H9 (cell line): ENCODE results near the gene COASY. TPM values are rescaled to one million over a fixed set of nuclear protein-coding genes. Genes with fewer than 3 reads are reported as not detected.

Experiments
- DNase-seq: peaks from one replicate; pipeline ENCODE4 v3.0.0-alpha.2; 2017
- H2AFZ ChIP-seq: one replicate; pipeline ENCODE4 v1.6.1; 2013; ENCODE audit warnings: mild to moderate bottlenecking, low read length, control low read depth, moderate library complexity
- H2AK5ac ChIP-seq: 2 replicates; pipeline ENCODE4 v1.6.1; 2013; ENCODE audit warnings: low read length, control low read depth, mixed read lengths; ENCODE audit not compliant: insufficient read length
- H2BK120ac ChIP-seq: one replicate; pipeline ENCODE4 v1.6.1; 2013; ENCODE audit warnings: low read depth, mild to moderate bottlenecking, low read length, control low read depth, inconsistent platforms; ENCODE audit not compliant: poor library complexity, severe bottlenecking
- H2BK12ac ChIP-seq: 2 replicates; pipeline ENCODE4 v1.6.1; 2013; ENCODE audit warnings: low read length, control low read depth, mixed read lengths, low read depth; ENCODE audit not compliant: insufficient read length
- H2BK15ac ChIP-seq: 2 replicates; pipeline ENCODE4 v1.6.1; 2013; ENCODE audit warnings: low read depth, low read length, control low read depth
- H2BK20ac ChIP-seq: one replicate; pipeline ENCODE4 v1.6.1; 2013; ENCODE audit warnings: low read depth, mild to moderate bottlenecking, low read length, control low read depth, inconsistent platforms; ENCODE audit not compliant: poor library complexity, severe bottlenecking
- H2BK5ac ChIP-seq: 2 replicates; pipeline ENCODE4 v1.6.1; 2013; ENCODE audit warnings: low read length, control low read depth, mixed read lengths; ENCODE audit not compliant: insufficient read length
- H3K14ac ChIP-seq: 2 replicates; pipeline ENCODE4 v1.6.1; 2013; ENCODE audit warnings: low read length, control low read depth; ENCODE audit not compliant: insufficient read depth
- H3K18ac ChIP-seq: 2 replicates; pipeline ENCODE4 v1.6.1; 2013; ENCODE audit warnings: low read depth, mild to moderate bottlenecking, mixed read lengths, low read length, control low read depth; ENCODE audit not compliant: insufficient read length
- H3K23ac ChIP-seq: 2 replicates; pipeline ENCODE4 v1.6.1; 2013; ENCODE audit warnings: low read length, control low read depth, mixed read lengths, low read depth; ENCODE audit not compliant: insufficient read length
- H3K23me2 ChIP-seq: 2 replicates; pipeline ENCODE4 v1.6.1; 2013; ENCODE audit warnings: low read depth, mild to moderate bottlenecking, mixed read lengths, low read length, control low read depth; ENCODE audit not compliant: insufficient read length, poor library complexity, severe bottlenecking
- H3K27ac ChIP-seq: 2 replicates; pipeline ENCODE4 v1.5.1; 2013; ENCODE audit warnings: low read length, control low read depth, mixed read lengths, low read depth; ENCODE audit not compliant: insufficient read length
- H3K27me3 ChIP-seq: 2 replicates; pipeline ENCODE4 v1.6.1; 2013; ENCODE audit warnings: low read length, control low read depth, inconsistent platforms; ENCODE audit not compliant: insufficient read depth
- H3K4ac ChIP-seq: 2 replicates; pipeline ENCODE4 v1.6.1; 2013; ENCODE audit warnings: low read depth, mild to moderate bottlenecking, control low read depth, inconsistent platforms, low read length, moderate library complexity
- H3K4me1 ChIP-seq: 2 replicates; pipeline ENCODE4 v1.6.1; 2013; ENCODE audit warnings: low read length, control low read depth, inconsistent platforms; ENCODE audit not compliant: insufficient read depth
- H3K4me2 ChIP-seq: 2 replicates; pipeline ENCODE4 v1.6.1; 2013; ENCODE audit warnings: low read length, control low read depth, mixed read lengths; ENCODE audit not compliant: insufficient read length, insufficient read depth
- H3K56ac ChIP-seq: 2 replicates; pipeline ENCODE4 v1.6.1; 2013; ENCODE audit warnings: low read depth, mild to moderate bottlenecking, mixed read lengths, low read length, control low read depth; ENCODE audit not compliant: insufficient read length
- H3K79me1 ChIP-seq: 2 replicates; pipeline ENCODE4 v1.6.1; 2013; ENCODE audit warnings: low read depth, mild to moderate bottlenecking, moderate library complexity, low read length, control low read depth, inconsistent platforms; ENCODE audit not compliant: insufficient read depth, poor library complexity, severe bottlenecking
- H3K79me2 ChIP-seq: 2 replicates; pipeline ENCODE4 v1.6.1; 2013; ENCODE audit warnings: low read length, control low read depth, inconsistent platforms; ENCODE audit not compliant: insufficient read depth
- H3K9ac ChIP-seq: 2 replicates; pipeline ENCODE4 v1.6.1; 2013; ENCODE audit warnings: low read length, control low read depth, mixed read lengths; ENCODE audit not compliant: insufficient read length; ENCODE audit errors: extremely low read depth
- H3K9me3 ChIP-seq: one replicate; pipeline ENCODE4 v1.6.1; 2013; ENCODE audit warnings: low read depth, low read length, inconsistent platforms; ENCODE audit not compliant: control insufficient read depth
- H3T11ph ChIP-seq: one replicate; pipeline ENCODE4 v1.6.1; 2013; ENCODE audit warnings: mild to moderate bottlenecking, low read length, control low read depth, inconsistent platforms
- H4K20me1 ChIP-seq: one replicate; pipeline ENCODE4 v1.6.1; 2013; ENCODE audit not compliant: control insufficient read depth, insufficient read length, insufficient read depth
- H4K5ac ChIP-seq: 2 replicates; pipeline ENCODE4 v1.6.1; 2013; ENCODE audit warnings: low read depth, mild to moderate bottlenecking, mixed read lengths, low read length, control low read depth; ENCODE audit not compliant: insufficient read length
- H4K8ac ChIP-seq: replicated peaks from 2 replicates; pipeline ENCODE4 v1.6.1; 2013; ENCODE audit warnings: low read length, control low read depth, mixed read lengths, low read depth; ENCODE audit not compliant: insufficient read length
- H4K91ac ChIP-seq: 2 replicates; pipeline ENCODE4 v1.6.1; 2013; ENCODE audit warnings: low read depth, mild to moderate bottlenecking, moderate library complexity, mixed read lengths, low read length, control low read depth; ENCODE audit not compliant: insufficient read length
- H3K27ac Mint-ChIP-seq, 3 experiments: 2 replicates in 2 of 3; 3 replicates in 1 of 3; pipeline ENCODE4 v1.8.0; 2020 to 2021; ENCODE audit warnings: mixed read lengths in 3 of 3, mild to moderate bottlenecking in 1 of 3, moderate library complexity in 1 of 3
- H3K27me3 Mint-ChIP-seq: 2 replicates; pipeline ENCODE4 v1.8.0; 2021; ENCODE audit warnings: low read depth, mild to moderate bottlenecking, moderate library complexity, mixed read lengths
- H3K36me3 Mint-ChIP-seq, 3 experiments: 2 replicates in 2 of 3; 3 replicates in 1 of 3; pipeline ENCODE4 v1.8.0; 2020 to 2021; ENCODE audit warnings: low read depth in 3 of 3, mixed read lengths in 3 of 3; ENCODE audit not compliant: insufficient read depth in 1 of 3
- H3K4me1 Mint-ChIP-seq, 2 experiments: 2 replicates each; pipeline ENCODE4 v1.8.0; 2020; ENCODE audit warnings: mixed read lengths in 2 of 2
- H3K4me3 Mint-ChIP-seq, 2 experiments: 2 replicates in 1 of 2; 3 replicates in 1 of 2; pipeline ENCODE4 v1.8.0; 2020 to 2021; ENCODE audit warnings: mild to moderate bottlenecking in 2 of 2, mixed read lengths in 2 of 2, moderate library complexity in 1 of 2
- H3K9me3 Mint-ChIP-seq, 2 experiments: 2 replicates in 1 of 2; 3 replicates in 1 of 2; pipeline ENCODE4 v1.8.0; 2020; ENCODE audit warnings: mild to moderate bottlenecking in 2 of 2, mixed read lengths in 2 of 2, moderate library complexity in 1 of 2
- CTCF ChIP-seq: fragments of 200-600 bp; sonication (generic); conservative IDR thresholded peaks from 3 replicates; pipeline ENCODE4 v1.8.0; 2021; ENCODE audit warnings: antibody characterized with exemption, mild to moderate bottlenecking
- WGBS: extraction: QIAGEN DNeasy Blood & Tissue Kit; methylation state at CpG from one replicate; pipeline ENCODE4 v1.1.7; 2013; ENCODE audit warnings: missing lambda C conversion rate, low lambda C conversion rate, mixed read lengths; ENCODE audit not compliant: insufficient read length; ENCODE audit errors: extremely low coverage; 5-methylcytosine and 5-hydroxymethylcytosine counted together
- total RNA-seq: library from RNA; stranded (reverse); gene quantifications from 2 replicates; pipeline ENCODE4 v1.2.1, GENCODE V29; 2021

The COASY gene
- total RNA-seq, 1 experiment from 2014 or later = 84.1 TPM

GRCh38 chr17:42548070-42548837 is 13.7 kb upstream of the COASY start:
- H4K8ac ChIP-seq = no peak overlapping the region
- H2BK5ac ChIP-seq = no peak overlapping the region
- H3K23ac ChIP-seq = no peak overlapping the region
- Mint-ChIP-seq H3K9me3 (no peaks in the 10 kb centered on the region), H3K27me3 (peaks cover 9% of the 10 kb centered on the region; the same call in 1 of the 2 replicates), H3K4me1 (peaks cover 4 to 16% of the 10 kb centered on the region in 2 experiments), H3K4me3 (peak overlapping the region; percentile 56 to 70), H3K36me3 (peaks cover 0 to 5% (median 2%) of the 10 kb centered on the region in 3 experiments; a peak in 2 of 7 replicates), H3K27ac (no peak overlapping the region)
- peak; percentile 97 for DNase-seq
- peak overlapping the region; percentile 20 for H3K9ac ChIP-seq
- no peak overlapping the region for H2AK5ac ChIP-seq
- H3T11ph ChIP-seq = no peak overlapping the region
- no peaks in the 10 kb centered on the region for H3K79me2 ChIP-seq
- no peak overlapping the region for H2BK15ac ChIP-seq
- H3K18ac ChIP-seq = no peak overlapping the region
- no peak overlapping the region for H2BK20ac ChIP-seq
- H2BK120ac ChIP-seq = no peak overlapping the region
- peak overlapping the region; percentile 49 for H3K4me2 ChIP-seq
- no peak overlapping the region for H4K5ac ChIP-seq
- H3K4me1 ChIP-seq = no peaks in the 10 kb centered on the region
- no peak overlapping the region for H3K4ac ChIP-seq
- peak; percentile 76 for TF ChIP-seq CTCF
- H4K20me1 ChIP-seq = no peaks in the 10 kb centered on the region
- no peak overlapping the region for H3K56ac ChIP-seq
- H3K27me3 ChIP-seq = no peaks in the 10 kb centered on the region
- no peaks in the 10 kb centered on the region for H3K79me1 ChIP-seq
- no peaks in the 10 kb centered on the region for H3K9me3 ChIP-seq
- peaks cover 13% of the 10 kb centered on the region for H3K23me2 ChIP-seq
- H3K14ac ChIP-seq = peak overlapping the region; percentile 85
- WGBS = no CpG with 5 or more reads among the region's 74 CpGs
- H2AFZ ChIP-seq = no peak overlapping the region
- H3K27ac ChIP-seq = no peak overlapping the region
- no peak overlapping the region for H2BK12ac ChIP-seq
- no peak overlapping the region for H4K91ac ChIP-seq
